GDM1 (cell line): ENCODE measurements around the gene TBC1D9.

Experiments
- DNase-seq: peaks from one replicate; lab custom pipeline; 2025; lab: John Stamatoyannopoulos, UW

Gene TBC1D9

GRCh38 chr4:140720387-140721304 lies 35.5 kb downstream of the TBC1D9 start:
- DNase-seq = no peak

DNA sequence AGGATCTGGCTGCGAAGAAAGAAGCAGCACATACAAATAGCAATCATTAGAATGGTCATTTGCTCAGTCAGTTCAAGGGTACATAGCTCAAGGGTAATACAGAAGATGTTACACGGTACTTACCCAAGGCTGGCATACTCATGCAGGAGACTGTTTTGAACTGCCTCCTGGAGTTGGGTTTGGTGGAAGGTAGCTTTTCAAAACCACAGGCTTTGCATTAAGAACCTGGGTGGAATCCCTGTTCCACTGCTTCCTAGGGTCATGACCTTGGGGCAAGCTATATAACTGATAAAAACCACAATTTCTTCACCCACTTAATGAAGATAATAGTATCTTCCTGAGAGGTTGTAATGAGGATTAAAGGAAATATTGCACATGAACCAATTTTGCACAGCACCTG lies 36.5 kb downstream of the TBC1D9 start:
- no peak for DNase-seq

DNA sequence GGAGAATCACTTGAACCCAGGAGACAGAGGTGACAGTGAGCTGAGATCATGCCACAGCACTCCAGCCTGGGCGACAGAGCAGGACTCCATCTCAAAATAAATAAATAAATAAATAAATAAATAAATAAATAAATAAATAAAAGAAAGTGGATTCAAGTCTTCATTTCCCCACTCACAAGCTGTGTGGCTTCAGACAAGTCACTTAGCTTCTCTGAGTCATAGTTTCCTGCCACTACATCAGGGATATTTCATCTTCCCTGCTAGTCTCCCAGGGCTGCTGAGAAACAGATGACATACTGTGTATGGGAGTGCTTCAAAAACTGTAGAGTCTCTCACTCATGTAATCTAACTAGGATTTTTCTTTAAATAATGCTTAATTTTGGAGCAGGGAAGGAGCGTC lies 37.2 kb downstream of the TBC1D9 start:
- no peak for DNase-seq

- no peak for DNase-seq
Measured at GRCh38 chr4:140718241-140718952, 37.8 kb downstream of the TBC1D9 start.

DNA sequence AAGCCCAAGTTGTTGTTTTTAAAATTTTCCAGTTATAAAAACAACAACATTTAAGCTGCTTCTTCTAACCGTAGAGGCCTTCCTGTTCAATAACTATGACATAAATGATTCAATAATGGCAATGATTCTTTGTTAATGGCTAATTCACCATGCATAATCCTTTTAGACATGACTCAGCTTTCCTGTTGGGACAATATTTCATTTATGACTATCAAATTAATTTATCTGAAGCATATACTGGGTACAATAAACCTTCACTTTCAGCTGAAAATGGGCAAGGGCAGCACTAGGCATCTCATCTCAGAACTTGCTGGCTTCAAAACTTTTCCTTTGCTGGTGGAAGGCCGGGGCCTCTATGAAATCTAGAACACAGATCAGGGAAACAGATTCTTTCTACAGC lies 38.9 kb downstream of the TBC1D9 start:
- no peak for DNase-seq

DNA sequence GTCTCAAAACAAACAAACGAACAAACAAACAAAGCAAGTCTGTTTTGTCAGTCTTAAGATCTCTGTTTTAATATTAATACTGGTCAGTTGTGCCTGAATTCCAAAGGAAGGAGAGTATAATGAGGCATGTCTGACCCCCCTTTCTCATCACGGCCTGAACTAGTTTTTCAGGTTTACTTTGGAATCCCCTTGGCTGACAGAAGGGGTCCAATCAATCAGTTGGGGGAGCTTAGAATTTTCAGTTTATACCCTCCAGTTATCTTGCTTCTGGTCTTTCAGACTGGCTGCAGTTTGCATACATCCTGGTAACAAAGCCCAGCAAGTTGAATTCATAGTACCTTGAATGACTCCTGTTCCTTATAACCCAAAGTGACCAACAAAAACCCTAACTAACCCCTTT lies 41.1 kb downstream of the TBC1D9 start:
- no peak for DNase-seq

- DNase-seq = no peak
Measured at GRCh38 chr4:140711910-140712309, 44.3 kb downstream of the TBC1D9 start.

DNA sequence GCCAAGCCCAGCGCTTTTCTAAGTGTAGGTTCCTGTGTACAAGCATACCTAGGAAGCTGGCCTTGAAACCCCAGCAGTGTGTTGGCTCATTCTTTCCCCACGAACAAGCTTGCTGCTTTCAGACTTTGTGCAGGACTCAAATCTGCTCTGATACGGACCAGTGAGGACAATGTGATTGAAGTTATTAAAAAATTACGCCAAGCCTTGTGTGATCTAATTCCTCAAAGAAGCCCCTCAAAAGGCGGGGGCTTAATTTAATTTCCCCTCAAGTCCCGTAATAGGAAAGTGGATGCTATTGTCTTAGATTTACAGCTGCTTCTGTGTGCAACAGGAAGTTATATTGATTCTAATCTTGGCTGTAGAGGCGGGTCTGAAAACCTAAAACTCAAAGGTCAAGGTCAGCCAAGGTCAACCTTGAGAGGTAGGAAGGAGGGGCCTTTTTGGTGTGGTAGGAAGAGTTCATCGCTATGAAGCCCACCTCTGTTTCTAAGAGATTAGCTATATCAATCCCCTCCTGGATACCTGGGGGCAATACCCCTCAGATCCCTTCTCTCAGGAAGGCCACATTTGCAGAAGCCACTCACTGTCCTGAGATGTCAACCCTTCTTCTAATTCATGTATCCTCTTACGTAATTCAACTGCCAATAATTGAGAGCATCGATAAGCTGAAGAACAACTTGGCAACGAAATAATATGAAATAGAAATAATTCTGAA lies 45.1 kb downstream of the TBC1D9 start:
- no peak for DNase-seq

DNA sequence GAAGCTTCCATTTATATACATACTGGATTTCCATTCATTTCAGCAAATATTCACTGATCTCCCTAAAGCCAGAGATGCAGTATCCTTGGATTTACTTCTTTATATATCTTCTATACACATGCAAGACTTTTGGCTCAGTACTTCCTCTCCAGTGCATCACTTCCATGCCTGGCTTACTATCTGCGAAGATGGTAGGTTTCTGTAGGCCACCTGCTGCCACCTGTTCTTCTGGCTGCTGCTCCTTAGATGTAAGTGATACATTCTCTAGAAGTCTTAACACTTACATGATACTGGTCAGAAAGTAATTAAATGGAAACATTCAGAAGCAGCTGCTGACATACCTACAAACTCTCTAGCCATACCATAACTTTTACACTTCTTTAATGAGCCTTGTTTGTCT lies 48.9 kb downstream of the TBC1D9 start:
- no peak for DNase-seq

- no peak for DNase-seq
Measured at GRCh38 chr4:140706665-140707064, 49.5 kb downstream of the TBC1D9 start.

DNA sequence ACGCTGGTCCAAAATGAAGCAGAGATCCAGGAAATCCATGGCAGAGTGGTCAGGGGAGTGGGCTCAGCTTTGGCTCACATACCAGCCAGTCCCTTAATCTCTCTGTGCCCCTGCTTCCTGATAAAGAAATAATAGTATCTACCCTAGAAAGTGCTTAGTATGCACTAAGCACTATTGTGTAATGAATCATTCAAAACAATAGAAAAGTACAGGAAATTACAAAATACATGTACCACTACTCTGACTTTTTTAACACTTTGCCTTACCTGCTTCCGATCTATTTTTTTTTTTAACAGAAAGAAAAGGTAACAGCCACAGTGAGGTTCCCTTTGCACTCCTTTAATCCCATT lies 49.9 kb downstream of the TBC1D9 start:
- no peak for DNase-seq

- no peak for DNase-seq
Measured at GRCh38 chr4:140705625-140706275, 50.4 kb downstream of the TBC1D9 start.

DNA sequence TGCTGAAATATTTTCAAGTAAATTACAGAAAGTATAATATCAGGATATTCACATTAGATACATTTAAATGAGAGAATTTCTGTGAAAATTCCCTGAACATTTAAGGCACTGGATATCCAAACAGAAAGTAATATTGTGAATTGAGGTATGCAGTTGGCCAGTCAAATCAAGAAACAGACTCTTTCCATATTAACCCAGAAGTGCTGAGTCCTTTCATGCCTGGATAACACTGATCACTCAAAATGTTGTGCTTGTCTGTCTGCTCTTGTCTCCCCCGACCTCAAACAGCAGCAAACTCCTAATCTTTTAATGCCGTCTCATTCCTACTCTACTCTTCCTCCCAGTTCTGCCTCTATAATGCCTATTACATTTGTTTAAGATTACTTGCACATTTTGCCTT lies 51.2 kb downstream of the TBC1D9 start:
- no peak for DNase-seq

- no peak for DNase-seq
Measured at GRCh38 chr4:140704392-140704960, 51.7 kb downstream of the TBC1D9 start.

- DNase-seq = no peak
Measured at GRCh38 chr4:140703463-140703862, 52.7 kb downstream of the TBC1D9 start.

DNA sequence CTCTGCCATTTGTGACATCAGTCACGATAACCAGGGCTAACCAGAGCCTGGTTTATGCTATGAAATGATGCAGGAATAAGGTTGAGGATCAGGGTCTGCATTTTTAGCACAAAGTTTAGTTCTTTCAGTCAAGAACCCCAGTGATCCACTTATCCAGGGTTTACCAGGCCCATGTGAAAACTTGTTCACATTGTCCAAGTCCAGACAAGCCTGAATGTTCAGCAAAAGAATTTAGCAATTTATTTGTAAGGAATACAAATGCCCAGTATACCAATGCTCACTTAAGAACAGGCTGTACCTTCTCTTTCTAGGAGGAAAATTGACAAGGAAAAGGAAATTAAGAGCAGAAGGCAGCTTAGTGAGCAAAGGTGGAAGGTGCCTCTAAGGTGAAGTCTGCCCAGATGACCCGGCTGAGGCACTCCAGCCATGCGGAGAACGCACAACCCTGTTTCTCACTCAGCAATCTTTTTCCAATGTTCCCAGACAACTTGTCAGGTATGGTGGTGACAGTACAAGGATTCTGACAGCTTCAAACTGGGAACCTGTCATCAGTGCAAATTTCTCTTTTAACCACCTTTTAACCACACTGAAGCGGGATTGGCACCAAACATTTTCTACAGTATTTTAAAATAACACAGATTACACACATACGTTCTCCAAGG lies 54.0 kb downstream of the TBC1D9 start:
- no peak for DNase-seq

- DNase-seq = no peak
Measured at GRCh38 chr4:140701071-140701470, 55.1 kb downstream of the TBC1D9 start.

DNA sequence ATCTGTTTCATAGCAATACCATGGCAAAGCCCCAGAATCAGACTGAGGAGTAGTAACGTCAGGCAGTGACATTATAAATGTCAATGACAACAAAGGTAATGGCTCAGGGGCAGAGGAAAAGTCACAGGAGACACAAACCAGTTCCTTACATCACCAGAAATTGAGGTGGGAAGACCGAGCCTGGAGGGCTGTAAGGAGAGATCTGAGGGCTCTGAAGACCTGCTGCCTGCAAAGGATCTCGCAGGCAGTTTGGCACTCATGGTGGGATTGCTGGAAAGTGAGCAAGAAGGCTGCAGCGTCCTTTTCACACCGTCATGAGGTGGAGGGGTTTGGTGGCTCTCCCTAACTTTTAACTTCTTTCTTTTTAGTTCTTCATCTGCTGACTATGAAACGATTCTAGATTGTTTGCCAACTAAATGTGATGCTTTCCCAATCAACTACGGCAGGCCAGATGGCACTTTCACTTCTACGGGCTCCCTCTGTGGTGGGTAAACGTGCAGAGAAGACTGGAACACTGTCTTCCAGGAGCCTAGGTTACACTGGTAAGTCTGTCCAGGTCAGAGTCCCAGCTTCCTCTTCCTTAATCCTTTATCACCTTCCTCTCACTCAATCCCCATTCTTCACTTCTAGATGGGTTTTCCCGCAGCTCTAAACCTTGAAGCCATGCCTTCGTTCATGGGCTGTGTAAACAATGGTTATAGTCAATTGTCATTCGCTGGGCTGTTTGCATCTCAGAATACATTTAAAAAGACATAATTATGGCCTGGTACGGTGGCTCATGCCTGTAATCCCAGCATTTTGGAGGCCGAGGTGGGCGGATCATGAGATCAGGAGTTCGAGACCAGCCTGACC lies 58.2 kb downstream of the TBC1D9 start:
- no peak for DNase-seq

- DNase-seq = no peak
Measured at GRCh38 chr4:140695483-140695882, 60.7 kb downstream of the TBC1D9 start.

GRCh38 chr4:140693562-140693961 lies 62.6 kb downstream of the TBC1D9 start:
- no peak for DNase-seq
